T-helper 1 cell treated with Interleukin-12 subunit alpha and Interleukin-12 subunit beta and Interleukin-4 antibody, amounts not matched to agents 30 ng/mL and 1 ng/mL, for 36 hours (primary cell): ENCODE data around the gene HINFP. TPM values are rescaled to one million over a fixed set of nuclear protein-coding genes. Genes with fewer than 3 reads are reported as not detected.
"Not testable (repeated sequence)": the region's sequence is repeated elsewhere in the genome, so short reads cannot be mapped to it uniquely, and the experiment has no call there.

Experiments used
- intact Hi-C: fragments of 100-400 bp; cut with micrococcal nuclease; formaldehyde crosslinking; loops from one replicate; pipeline ENCODE4 v1.15.1; 2024
- total RNA-seq: library from RNA; stranded (reverse); gene quantifications from 2 replicates; pipeline ENCODE4 v1.2.3, GENCODE V29; 2022

The HINFP gene
- total RNA-seq, 1 donor from 2014 or later = 48.8 TPM

- intact Hi-C loops = no loop called here
These were observed 58.6 kb downstream of the HINFP start for GRCh38 chr11:119179983-119180382.

- intact Hi-C loops = no loop called here
These were observed 59.6 kb downstream of the HINFP start for GRCh38 chr11:119180729-119181676.

GRCh38 chr11:119181677-119182412 lies 60.5 kb downstream of the HINFP start:
- intact Hi-C loops = no loop called here

- intact Hi-C loops = not testable (repeated sequence)
These were observed 63.0 kb downstream of the HINFP start for GRCh38 chr11:119184399-119184798.

Other genes with a start within 250 kb of the HINFP start
- gene CXCR5, start 237.7 kb upstream of the HINFP start, total RNA-seq = 0.51 and 0.59 TPM in 2 replicates
- 65.4 and 69.0 TPM in 2 replicates for gene BCL9L, start 195.7 kb upstream of the HINFP start, total RNA-seq
- not detected in 2 replicates for gene UPK2, start 165.3 kb upstream of the HINFP start, total RNA-seq
- gene FOXR1, start 149.8 kb upstream of the HINFP start, total RNA-seq = not detected in 2 replicates
- gene CENATAC, start 123.4 kb upstream of the HINFP start, total RNA-seq = 62.5 and 66.6 TPM in 2 replicates
- 1,270 and 1,290 TPM in 2 replicates for gene RPS25, start 103.2 kb upstream of the HINFP start, total RNA-seq
- gene TRAPPC4, start 102.8 kb upstream of the HINFP start, total RNA-seq = 82.3 and 94.9 TPM in 2 replicates
- gene SLC37A4, start 90.7 kb upstream of the HINFP start, total RNA-seq = 16.4 and 19.7 TPM in 2 replicates
- gene HYOU1, start 64.4 kb upstream of the HINFP start, total RNA-seq = 260 and 261 TPM in 2 replicates
- gene VPS11, start 53.8 kb upstream of the HINFP start, total RNA-seq = 38.3 and 38.6 TPM in 2 replicates
- 24.6 and 27.3 TPM in 2 replicates for gene HMBS, start 36.7 kb upstream of the HINFP start, total RNA-seq
- gene DPAGT1, start 19.7 kb upstream of the HINFP start, total RNA-seq = 67.6 and 68.0 TPM in 2 replicates
- 36.6 and 42.2 TPM in 2 replicates for gene C2CD2L, start 14.2 kb upstream of the HINFP start, total RNA-seq
- not detected in 2 replicates for gene ABCG4, start 27.5 kb downstream of the HINFP start, total RNA-seq
- gene NLRX1, start 47.1 kb downstream of the HINFP start, total RNA-seq = 25.2 and 26.0 TPM in 2 replicates
- gene NHERF4, start 63.9 kb downstream of the HINFP start, total RNA-seq = 0.49 and 0.90 TPM in 2 replicates
- gene CBL, start 84.8 kb downstream of the HINFP start, total RNA-seq = 42.0 and 42.1 TPM in 2 replicates
- 2.8 and 3.9 TPM in 2 replicates for gene MCAM, start 195.6 kb downstream of the HINFP start, total RNA-seq
- gene RNF26, start 212.9 kb downstream of the HINFP start, total RNA-seq = 27.2 and 29.9 TPM in 2 replicates
- gene C1QTNF5, start 219.3 kb downstream of the HINFP start, total RNA-seq = not detected in 2 replicates
- not detected in 2 replicates for gene MFRP, start 225.1 kb downstream of the HINFP start, total RNA-seq